IPS-18c (cell line): ENCODE results near the gene ACTL7B.

ENCODE experiments used
- H3K4me3 ChIP-seq: 2 replicates; pipeline ENCODE4 v1.7.0; 2013; ENCODE audit warnings: low read depth, mild to moderate bottlenecking, low read length, moderate library complexity; ENCODE audit not compliant: insufficient read depth
- H3K9me3 ChIP-seq: one replicate; pipeline ENCODE4 v1.6.1; 2013; ENCODE audit warnings: mild to moderate bottlenecking, low read length, moderate library complexity; ENCODE audit not compliant: control insufficient read depth, insufficient read depth

The ACTL7B gene

GRCh38 chr9:108834959-108835665, 20.7 kb downstream of the ACTL7B start:
- H3K9me3 ChIP-seq: no peaks in the 10 kb centered on the region
- no peak overlapping the region for H3K4me3 ChIP-seq

- no peak overlapping the region for H3K4me3 ChIP-seq
- H3K9me3 ChIP-seq: no peaks in the 10 kb centered on the region
Observed at GRCh38 chr9:108832179-108832500, 23.6 kb downstream of the ACTL7B start.

DNA sequence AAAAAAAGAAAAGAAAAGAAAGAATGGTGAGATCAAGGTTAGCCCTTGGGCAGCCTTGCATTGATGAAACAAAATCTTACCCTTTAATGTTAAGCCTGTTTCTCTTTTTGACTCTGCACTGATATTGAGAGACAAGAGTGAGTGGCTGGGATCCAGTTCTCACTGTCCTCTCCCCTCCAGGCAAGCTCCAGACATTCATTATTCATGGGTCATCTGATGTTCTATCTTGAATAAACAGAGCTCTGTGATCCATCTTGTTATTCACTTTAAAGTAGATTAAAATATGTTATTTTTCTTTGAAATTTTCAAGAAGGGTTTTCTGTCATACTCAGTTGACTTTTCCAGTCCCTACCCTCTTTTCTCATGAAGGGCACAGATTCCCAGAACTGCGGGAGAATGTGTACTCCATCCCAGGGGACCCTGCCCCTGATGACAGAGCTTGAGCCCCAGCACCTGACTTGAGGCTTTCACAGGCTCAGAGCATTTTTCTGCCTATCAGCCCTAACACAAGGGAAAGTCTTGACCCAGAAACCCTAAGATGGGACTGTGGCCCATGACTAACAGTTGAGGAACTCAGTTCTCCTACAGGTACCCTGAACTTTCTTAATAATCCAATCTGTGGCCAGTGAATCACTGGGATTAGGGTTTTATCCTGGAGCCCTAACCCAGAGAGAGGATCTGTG, 24.1 kb downstream of the ACTL7B start:
- Histone ChIP-seq H3K4me3 (no peak overlapping the region), H3K9me3 (no peaks in the 10 kb centered on the region)

GRCh38 chr9:108830272-108830671, 25.5 kb downstream of the ACTL7B start:
- no peaks in the 10 kb centered on the region for H3K9me3 ChIP-seq
- H3K4me3 ChIP-seq: no peak overlapping the region

- peaks cover 2% of the 10 kb centered on the region for H3K9me3 ChIP-seq
- no peak overlapping the region for H3K4me3 ChIP-seq
Observed at GRCh38 chr9:108823829-108824228, 32.0 kb downstream of the ACTL7B start.

- Histone ChIP-seq H3K9me3 (no peaks in the 10 kb centered on the region), H3K4me3 (no peak overlapping the region)
Observed at GRCh38 chr9:108816037-108816436, 39.7 kb downstream of the ACTL7B start.

- no peak overlapping the region for H3K4me3 ChIP-seq
- no peaks in the 10 kb centered on the region for H3K9me3 ChIP-seq
Observed at GRCh38 chr9:108815156-108815555, 40.6 kb downstream of the ACTL7B start.

DNA sequence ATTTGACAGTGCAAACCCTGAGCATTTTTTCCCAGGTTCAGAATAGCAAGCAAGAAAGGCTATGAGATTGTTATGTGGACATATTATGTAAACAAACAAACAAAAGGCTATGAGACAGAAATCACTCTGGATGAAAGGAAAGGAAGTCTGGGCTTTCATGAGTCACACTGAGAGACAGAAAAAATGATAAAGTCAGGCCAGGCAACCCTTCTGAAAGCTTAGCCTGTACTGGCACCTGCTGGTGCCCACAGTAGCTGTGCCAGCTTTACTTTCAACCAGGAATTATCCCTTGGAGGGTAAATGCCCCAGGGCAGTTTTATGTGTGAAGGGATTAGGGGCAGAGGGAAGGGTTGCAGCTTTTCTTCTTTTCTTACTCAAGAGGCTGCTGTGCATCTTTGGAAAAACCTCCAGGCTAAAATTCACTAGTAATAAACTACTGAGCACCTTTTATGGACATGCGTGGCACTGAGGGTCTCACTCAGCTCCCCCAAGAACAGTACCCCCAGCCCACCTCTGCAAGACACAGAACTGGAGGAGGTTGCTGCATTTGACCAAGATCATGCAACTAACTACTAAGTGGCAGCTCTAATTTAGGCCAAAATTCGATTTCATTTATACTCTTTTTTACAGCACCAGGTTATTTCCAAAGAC, 41.7 kb downstream of the ACTL7B start:
- Histone ChIP-seq H3K9me3 (no peaks in the 10 kb centered on the region), H3K4me3 (no peak overlapping the region)

GRCh38 chr9:108812396-108813025, 43.3 kb downstream of the ACTL7B start:
- no peaks in the 10 kb centered on the region for H3K9me3 ChIP-seq
- no peak overlapping the region for H3K4me3 ChIP-seq

GRCh38 chr9:108811944-108812343, 43.8 kb downstream of the ACTL7B start:
- H3K4me3 ChIP-seq: no peak overlapping the region
- H3K9me3 ChIP-seq: no peaks in the 10 kb centered on the region

DNA sequence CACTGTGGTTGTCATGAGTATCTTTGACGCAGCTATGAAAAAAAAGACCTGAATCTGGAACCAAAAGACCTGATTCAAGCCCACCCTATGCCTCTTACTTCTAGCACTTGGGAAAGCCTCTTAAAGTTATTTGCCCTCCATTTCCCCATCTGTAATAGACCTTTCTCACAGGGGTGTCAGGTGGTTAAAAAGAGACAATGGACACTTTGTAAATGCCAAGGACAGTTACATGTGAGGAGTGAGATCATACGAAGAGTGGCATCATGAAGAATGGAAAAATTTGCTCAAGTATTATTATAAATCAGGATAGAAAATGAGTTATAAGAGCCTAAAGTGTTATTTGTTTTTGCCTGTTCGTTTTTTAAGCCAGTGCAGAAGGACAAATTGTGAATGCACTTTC, 46.5 kb downstream of the ACTL7B start:
- Histone ChIP-seq H3K4me3 (no peak overlapping the region), H3K9me3 (no peaks in the 10 kb centered on the region)
